Fibroblast of upper back skin (primary cell): Measurements from ENCODE around the gene CNTROB.
A peak's percentile ranks its signal among the peaks of the same experiment; 100 is the strongest.

Experiments
- DNase-seq: peaks from one replicate; pipeline ENCODE4 v3.0.0-alpha.2; 2013

CNTROB gene, protein sequence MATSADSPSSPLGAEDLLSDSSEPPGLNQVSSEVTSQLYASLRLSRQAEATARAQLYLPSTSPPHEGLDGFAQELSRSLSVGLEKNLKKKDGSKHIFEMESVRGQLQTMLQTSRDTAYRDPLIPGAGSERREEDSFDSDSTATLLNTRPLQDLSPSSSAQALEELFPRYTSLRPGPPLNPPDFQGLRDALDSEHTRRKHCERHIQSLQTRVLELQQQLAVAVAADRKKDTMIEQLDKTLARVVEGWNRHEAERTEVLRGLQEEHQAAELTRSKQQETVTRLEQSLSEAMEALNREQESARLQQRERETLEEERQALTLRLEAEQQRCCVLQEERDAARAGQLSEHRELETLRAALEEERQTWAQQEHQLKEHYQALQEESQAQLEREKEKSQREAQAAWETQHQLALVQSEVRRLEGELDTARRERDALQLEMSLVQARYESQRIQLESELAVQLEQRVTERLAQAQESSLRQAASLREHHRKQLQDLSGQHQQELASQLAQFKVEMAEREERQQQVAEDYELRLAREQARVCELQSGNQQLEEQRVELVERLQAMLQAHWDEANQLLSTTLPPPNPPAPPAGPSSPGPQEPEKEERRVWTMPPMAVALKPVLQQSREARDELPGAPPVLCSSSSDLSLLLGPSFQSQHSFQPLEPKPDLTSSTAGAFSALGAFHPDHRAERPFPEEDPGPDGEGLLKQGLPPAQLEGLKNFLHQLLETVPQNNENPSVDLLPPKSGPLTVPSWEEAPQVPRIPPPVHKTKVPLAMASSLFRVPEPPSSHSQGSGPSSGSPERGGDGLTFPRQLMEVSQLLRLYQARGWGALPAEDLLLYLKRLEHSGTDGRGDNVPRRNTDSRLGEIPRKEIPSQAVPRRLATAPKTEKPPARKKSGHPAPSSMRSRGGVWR

DNA sequence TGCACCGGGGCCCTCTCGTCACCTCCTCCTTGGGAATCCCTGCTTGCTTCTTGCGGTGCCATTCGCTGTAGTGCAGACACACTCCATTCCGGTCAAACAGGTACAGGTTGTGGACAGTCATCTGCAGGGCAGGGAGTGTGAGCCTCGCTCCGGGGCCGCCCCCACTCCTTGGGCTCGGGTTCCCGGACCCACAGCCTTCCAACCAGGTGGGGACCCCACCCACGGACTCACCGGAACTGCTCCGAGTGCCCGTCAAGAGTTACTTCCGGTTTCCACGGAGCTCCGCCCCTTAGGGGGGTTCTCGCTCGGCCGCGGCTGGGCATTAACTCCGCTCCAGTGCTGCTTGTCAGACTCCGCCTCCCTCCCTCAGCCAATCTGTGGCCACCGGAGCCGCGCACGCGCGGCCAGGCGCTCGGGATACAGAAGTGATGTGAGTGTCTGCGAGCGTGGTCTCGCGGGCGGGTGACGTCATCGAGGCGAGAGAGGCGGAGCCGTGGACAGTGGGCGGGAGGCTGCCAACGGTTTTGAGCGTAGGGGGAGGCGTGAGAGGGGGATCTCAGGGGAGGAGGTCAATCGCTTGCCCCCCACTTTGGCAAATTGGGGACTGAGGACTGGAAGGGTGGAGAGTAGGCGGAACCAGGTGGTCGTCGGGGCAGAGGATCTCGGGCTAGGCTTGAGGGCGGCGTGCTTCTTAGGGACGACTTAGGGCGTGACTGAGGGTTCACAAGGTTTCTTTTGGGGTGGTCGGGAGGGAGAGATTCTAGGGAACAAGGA, at the start of gene CNTROB, which contains the start of gene TRAPPC1:
Gene CNTROB, plus strand, starts transcription at position 498 of the 774 bp plus-strand sequence. CDS start 874 bp downstream, outside the sequence.
Gene TRAPPC1, minus strand, starts transcription at position 238 of the 774 bp plus-strand sequence. Its CDS starts 117 bp downstream, at position 121.
- peak; percentile 99 for DNase-seq

DNA sequence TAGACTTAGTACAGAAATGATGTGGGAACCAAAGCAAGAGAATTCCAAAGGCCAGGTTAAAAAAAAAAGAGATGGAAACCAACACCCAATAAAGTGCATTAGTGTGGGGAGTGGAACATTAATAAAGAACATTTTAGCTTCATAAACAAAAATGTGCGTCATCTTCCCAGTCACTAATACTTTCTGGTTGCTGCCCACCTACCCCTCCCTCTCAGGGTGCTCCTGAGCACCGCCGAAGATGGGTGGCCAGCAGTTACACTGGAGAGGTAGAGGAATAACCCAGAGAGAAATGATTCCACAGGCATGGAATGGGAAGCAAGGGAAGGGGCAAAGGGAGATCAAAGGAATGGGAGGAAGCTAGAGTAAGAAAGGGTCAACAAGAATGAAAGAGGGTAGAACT, 49.4 kb upstream of the CNTROB start:
- DNase-seq, result no peak

DNA sequence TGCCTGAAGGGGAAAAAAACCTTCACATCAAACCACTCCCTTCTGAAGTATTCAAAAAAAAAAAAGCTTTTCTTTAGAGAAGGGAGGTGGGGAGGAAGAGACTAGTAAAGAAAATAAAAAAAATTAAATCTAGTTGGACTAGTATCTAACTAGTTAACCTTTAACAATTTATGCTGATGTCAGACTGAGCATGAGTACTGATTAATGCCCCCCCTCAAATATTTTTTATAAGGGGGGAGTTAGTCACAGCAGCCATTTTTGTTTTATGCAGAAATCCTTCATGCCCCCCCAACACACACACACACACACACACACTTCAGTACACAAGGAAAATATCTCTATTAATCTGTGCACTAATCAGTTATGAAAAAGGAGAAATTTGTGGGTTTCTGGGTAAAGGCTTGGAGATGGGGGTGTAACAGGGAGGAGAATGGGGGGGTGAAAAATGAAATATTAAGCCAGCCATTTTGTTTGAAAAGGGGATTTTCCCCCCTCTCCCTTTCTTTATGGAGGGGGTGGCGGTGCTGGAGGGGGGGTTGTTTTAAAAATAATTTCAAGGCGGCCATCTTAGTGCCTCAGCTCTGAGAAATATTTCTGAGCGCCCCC, 48.1 kb upstream of the CNTROB start:
- peak; percentile 56 for DNase-seq

DNA sequence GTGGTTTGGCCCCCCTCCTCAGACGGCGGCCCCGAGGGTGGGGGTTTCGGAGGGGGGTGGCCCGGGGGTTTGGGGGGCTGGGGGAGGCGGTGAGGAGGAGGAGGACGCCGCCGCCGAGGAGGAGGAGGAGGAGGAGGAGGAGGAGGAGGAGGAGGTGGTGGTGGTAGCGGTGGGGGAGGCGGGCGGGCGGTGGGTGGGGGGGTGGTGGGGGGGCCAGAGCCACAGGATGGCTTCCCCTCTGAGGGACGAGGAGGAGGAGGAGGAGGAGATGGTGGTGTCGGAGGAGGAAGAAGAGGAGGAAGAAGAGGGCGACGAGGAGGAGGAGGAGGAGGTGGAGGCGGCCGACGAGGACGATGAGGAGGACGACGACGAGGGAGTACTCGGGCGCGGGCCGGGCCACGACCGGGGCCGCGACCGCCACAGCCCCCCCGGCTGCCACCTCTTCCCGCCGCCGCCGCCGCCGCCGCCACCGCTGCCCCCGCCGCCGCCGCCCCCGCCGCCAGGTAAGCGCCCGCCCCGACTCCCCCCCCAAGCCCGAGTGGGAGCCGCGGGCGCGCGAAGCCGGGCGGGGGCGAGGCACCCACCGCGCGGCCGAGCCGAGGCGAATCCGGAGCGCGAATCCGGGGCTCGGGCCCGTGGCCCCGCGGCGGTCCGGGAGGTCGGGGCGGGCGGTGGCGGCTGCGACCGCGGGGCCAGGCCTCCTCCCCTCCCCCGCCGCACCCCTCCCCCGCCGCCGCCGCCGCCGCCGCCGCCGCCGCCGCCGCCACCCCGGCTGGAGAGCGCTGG, 47.2 kb upstream of the CNTROB start:
- DNase-seq, result peak; percentile 29

DNA sequence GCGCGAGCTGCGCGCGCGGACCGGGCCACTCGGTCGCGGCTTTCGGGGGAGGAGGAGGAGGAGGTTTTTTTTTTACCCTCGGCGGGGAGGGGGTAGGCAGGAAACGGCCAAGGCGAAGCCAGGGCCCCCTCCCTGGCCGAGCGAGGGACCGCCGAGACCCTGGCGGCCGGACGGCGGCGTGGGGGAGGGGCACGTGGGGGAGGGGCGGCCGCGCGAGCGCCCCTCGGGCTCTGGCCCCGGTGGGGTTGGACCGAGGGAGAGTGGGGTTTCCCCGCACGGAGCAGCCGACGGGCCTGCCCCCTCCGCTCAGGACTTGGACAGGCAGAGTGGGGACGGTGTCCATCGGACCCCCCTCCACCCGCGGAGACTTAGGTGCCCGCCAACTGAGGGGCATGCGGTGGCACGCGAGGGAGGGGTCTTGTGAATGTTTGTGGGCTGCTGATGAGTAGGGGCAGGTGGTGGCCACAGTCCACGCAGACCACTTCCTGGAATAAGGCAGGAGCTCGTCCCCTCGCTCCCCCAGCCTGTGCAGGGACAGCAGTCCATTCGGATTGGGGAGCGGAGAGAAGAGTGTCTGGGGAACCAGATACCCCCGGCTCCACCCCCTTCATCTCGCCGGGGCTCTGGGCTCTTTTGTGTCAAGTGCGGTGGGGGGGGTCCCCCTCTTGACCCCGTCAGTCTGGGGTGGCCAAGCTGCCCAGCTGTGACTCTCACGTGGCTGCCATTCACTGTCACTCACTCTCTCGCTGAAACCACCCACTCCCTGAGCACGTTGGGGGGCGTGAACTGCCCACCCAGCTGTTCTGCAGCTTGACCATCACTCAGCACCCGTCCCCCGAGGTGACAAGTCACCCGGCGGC, 46.4 kb upstream of the CNTROB start:
- peak; percentile 53 for DNase-seq

DNA sequence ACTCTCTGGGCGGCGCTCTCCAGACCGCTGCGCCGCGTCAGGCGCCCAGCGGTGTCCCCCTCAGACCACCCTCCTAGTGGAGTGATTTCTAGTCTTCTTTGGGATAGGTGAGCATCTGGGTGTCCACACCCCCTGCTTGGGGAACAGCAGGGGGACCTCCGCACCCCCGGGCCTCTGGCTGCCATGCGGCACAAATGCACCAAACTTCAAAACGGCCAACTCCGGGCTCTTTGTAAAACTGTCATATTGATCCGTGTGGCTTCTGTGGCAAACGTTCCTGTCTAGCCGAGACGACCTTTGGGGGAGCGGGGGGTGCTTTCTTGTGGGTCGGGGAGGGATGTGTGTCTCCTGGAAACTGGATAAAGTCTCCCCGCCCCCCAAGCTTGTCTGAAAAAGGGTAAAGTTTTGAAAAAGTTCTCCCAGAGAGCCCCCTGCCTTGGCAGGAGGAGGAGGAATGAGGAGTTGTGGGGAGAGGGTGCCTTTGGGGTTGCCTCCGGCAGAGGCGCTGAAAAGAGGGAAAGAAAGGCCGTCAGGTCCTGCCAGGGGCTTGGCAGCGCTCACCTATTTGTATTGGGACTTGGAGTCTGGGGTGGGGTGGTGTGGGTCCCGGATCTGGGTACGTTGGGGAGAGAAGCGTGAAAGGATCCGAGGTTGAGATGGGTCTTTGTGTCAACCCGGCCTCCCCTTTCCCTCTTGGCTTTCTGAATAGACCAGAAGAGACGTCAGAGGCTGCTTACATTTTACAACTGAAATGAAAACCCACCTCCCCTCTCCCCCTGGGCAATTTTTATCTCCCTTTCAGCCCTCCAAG, 45.6 kb upstream of the CNTROB start:
- DNase-seq, result peak; percentile 58

DNA sequence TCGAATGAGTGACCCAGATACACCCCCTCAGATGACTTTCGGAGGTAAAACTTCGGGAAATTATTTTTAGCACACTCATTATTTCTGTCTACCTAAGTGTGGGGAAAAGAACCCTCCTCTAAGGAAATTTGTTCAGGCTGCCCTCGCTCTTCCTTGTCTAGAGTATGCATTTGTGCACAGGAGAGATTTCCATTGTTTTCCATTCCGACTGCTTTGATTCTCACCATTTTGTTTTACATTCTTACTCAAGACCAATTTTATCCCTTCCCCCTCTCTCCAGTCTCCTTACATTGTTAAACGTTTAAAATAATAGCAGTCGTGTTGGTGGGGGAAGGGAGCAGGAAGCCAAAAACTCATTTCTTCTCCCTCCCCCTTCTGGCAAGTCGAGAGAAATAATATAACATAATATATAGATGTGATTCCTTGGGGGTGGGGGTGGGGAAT, 44.9 kb upstream of the CNTROB start:
- DNase-seq, result no peak

DNA sequence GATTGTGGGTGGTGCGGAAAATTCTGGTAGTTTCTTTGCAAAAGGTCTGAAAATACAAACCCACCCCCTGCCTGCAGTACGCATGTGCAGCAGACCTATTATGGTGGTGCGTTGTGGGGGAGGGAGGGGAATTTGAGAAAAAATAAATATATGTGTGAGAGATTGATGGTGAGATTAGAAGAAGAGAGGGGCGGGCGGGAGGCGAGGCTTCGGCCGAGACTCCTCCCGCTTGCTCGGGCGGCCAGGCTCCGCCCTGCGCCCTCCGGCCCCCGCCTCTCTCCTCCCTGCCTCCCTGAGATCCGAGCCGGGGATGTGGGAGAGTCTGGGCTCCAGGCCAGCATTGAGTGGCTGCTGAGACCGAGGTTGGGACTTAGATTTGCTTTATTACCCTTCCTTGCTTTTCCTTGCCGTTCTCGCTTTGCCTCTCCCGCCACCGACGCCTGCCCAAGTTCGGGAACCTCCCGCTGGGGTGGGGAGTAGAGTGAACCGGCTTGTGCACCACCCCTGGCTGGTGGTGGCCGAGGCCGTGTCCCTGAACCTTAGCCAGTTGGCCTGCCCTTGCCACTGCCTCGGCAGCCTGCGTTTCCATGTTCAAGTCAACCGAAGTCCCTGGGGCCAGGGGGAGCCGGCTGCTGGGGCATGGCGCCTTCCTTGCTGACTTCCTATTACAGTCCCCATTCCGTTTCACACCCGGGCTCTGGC, 44.4 kb upstream of the CNTROB start:
- peak; percentile 100 for DNase-seq

DNA sequence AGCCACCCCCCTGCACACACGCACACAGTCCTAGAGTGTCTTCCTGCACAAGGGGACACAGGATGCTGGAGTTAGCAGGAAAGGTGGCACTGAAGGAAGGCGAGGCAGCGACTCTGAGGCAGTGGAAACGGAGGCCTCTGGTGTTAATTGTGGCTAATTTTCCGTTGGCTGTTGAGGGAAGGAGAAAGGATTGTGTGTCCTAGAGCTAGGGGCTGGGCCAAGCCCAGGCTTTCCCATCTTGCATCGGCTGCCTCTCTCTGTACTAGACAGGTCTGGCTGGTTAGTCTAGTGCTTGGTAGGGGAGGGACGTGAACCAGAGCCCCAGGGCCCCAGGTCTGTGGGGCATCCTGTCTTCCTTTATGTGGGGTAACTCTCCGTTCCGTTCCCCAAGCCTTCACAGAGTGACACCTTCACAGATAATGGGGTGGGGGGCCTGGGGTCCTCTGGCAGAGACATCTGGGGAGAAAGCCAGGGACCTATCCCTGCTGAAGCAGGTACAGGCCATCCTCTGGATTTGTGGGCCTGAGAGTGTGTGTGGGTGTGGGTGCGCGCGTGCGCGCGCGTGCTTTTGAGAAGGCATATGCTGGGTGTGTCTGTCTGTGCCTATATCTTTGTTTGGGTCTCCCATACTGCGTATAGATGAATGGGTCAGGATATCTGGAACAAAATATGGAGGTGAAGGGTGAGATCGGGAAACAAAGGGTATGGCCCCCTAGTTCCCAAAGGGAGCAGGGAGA, 43.7 kb upstream of the CNTROB start, which contains the start of gene CHD3:
Gene CHD3, plus strand, starts transcription at position 606 of the 737 bp plus-strand sequence. CDS start 212 bp downstream, outside the sequence.
- no peak for DNase-seq

DNA sequence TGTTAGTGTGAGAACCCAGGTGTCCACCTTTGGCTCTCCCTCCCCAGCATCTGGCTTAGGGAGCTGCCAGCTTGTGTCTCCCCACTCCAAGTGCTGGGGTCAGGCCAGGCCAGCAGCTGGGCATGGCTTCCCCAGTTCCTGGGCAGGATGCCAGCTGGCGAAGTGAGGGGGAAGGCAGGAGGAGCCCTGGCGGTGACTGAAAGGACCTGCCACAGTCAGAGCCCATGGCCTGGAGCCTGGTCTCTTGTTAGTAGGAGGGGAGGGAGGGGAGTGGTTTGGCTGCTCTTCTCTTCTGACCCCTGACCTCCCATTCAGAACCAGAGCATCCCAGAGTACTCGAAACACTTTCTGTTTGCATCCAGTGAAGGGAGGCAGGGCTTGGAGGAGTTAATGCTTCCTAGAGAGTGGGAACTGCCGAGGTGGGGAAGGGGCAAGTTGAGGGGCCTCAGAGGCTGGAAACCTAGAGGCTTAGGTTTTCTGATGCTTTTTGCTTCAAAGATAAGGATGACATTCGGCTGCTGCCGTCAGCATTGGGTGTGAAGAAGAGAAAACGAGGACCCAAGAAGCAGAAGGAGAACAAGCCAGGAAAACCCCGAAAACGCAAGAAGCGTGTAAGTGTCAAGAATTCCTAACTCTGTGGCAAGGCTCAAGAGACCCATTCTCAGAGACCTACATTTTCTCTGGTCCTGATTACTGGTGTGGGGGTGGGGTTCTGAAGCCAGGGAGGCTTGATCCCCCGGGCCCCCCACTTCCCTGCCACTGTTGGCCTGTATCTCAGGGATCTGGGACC, 42.6 kb upstream of the CNTROB start:
- DNase-seq, result peak; percentile 89

DNA sequence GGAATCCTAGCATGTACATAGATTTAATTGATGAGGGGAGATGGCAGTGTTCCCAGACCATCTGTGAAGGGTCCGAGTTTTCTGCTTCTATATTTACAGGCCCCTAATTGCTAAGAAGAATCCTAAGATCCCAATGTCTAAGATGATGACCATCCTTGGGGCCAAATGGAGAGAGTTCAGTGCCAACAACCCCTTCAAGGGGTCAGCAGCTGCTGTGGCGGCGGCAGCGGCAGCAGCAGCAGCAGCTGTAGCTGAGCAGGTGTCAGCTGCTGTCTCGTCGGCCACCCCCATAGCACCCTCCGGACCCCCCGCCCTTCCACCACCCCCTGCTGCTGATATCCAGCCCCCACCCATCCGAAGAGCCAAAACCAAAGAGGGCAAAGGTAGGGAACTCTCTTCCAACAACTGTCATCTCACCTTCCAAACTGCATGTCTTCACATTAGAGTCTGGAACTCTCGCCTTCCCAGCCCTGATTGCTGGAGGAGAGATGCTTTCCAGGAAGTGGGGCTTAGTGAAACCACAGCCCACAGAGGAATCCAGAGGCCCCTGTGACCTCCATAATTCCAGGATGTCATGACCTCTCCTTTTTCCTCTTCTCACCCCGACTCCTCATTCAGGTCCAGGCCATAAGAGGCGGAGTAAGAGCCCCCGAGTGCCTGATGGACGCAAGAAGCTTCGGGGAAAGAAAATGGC, 38.7 kb upstream of the CNTROB start:
- no peak for DNase-seq

DNA sequence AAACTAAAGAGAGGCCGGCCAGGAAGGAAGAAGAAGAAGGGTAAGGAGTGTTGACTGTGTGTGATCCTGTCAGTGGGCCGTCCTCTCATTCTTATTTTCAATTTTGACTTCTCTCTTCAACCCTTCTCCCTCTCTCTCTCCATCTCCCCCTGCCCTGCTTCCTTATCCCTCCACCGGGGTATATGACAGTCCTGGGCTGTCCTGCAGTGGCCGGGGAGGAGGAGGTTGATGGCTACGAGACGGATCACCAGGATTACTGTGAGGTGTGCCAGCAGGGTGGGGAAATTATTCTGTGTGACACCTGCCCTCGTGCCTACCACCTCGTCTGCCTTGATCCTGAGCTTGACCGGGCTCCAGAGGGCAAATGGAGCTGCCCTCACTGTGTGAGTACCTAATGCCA, 37.8 kb upstream of the CNTROB start:
- DNase-seq, result no peak

DNA sequence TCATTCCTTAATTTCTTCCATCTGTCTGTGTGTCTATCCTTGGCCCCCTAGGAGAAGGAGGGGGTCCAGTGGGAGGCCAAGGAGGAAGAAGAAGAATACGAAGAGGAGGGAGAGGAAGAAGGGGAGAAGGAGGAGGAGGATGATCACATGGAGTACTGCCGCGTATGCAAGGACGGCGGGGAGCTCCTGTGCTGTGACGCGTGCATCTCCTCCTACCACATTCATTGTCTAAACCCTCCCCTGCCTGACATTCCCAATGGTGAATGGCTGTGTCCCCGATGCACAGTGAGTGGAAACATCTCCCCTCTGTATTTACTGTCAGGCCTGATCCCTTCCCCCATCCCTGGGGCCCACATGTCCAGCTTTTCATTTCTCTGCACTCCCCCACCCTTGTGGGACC, 37.1 kb upstream of the CNTROB start:
- no peak for DNase-seq

DNA sequence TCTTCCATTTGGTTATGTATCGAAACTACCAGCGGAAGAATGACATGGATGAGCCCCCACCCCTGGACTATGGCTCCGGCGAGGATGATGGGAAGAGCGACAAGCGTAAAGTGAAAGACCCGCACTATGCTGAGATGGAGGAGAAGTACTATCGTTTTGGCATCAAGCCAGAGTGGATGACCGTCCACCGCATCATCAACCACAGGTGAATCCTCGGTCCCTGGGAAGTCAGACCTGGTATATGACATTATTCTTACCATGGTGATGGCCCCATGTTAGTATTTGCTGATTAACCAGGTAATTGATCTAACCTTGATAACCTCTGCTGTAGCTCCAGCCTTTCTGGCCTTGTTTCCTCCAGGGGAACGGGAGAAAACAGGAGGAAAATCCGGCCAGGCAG, 34.9 kb upstream of the CNTROB start:
- no peak for DNase-seq

DNA sequence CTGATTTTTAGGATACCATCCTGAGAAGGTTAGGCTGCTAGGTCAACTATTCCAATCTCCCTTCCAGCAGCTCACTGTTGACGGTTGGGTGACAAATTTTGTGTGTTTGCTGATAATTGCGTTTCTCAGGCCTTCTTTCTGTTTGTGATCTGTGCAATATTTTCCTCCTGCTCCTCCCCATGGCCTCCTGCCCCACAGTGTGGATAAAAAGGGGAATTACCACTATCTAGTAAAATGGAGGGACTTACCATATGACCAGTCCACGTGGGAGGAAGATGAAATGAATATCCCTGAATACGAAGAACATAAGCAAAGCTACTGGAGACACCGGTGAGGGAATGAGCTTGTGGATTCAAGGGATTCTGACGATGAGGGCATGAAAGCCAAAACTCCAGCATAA, 34.2 kb upstream of the CNTROB start:
- peak; percentile 51 for DNase-seq
